Calu3 (cell line): ENCODE results near the gene OXGR1. TPM values are rescaled to one million over a fixed set of nuclear protein-coding genes. Genes with fewer than 3 reads are reported as not detected.
A peak's percentile ranks its signal among the peaks of the same experiment; 100 is the strongest.
"Not testable (repeated sequence)": the region's sequence is repeated elsewhere in the genome, so short reads cannot be mapped to it uniquely, and the experiment has no call there.

Experiments
- BruUV-seq: library from RNA; stranded (reverse); fragments of 400-500 nt; replicated peaks from 2 replicates; lab custom pipeline; 2021; lab: Mats Ljungman, UMichigan
- CTCF ChIA-PET: fragments of 300-600 bp; sonication (Branson Sonifier 250); formaldehyde crosslinking; loops from one replicate; lab custom pipeline; 2022; ENCODE audit warnings: antibody characterized with exemption; lab: Charles Lee
- DNase-seq: peaks from one replicate; pipeline ENCODE4 v3.0.0; 2022
- H3K27ac Mint-ChIP-seq: one replicate; pipeline ENCODE4 v1.8.0; 2022; ENCODE audit warnings: mixed read lengths; ENCODE audit not compliant: unreplicated experiment
- H3K27me3 Mint-ChIP-seq: one replicate; pipeline ENCODE4 v1.8.0; 2022; ENCODE audit warnings: mixed read lengths; ENCODE audit not compliant: unreplicated experiment
- H3K36me3 Mint-ChIP-seq: one replicate; pipeline ENCODE4 v1.8.0; 2022; ENCODE audit warnings: mild to moderate bottlenecking, moderate library complexity, mixed read lengths; ENCODE audit not compliant: insufficient read depth, unreplicated experiment
- H3K4me1 Mint-ChIP-seq: one replicate; pipeline ENCODE4 v1.8.0; 2022; ENCODE audit warnings: mild to moderate bottlenecking, low read depth, mixed read lengths; ENCODE audit not compliant: unreplicated experiment
- H3K4me3 Mint-ChIP-seq: one replicate; pipeline ENCODE4 v1.8.0; 2022; ENCODE audit warnings: mild to moderate bottlenecking, low read depth, moderate library complexity, mixed read lengths; ENCODE audit not compliant: unreplicated experiment
- H3K9me3 Mint-ChIP-seq: one replicate; pipeline ENCODE4 v1.8.0; 2022; ENCODE audit warnings: low read depth, mixed read lengths; ENCODE audit not compliant: unreplicated experiment
- intact Hi-C: fragments of 100-400 bp; cut with micrococcal nuclease; formaldehyde crosslinking; loops from one replicate; pipeline ENCODE4 v1.10.0; 2022; ENCODE audit not compliant: unreplicated experiment
- total RNA-seq: library from RNA; stranded (reverse); gene quantifications from 2 replicates; pipeline ENCODE4 v1.2.3, GENCODE V29; 2022
- TF ChIP-seq, protein P1 (sequence below): fragments of 200-600 bp; IDR thresholded peaks from one replicate; pipeline ENCODE4 v1.8.0; 2022; ENCODE audit warnings: antibody characterized with exemption; ENCODE audit not compliant: unreplicated experiment

The OXGR1 gene
- total RNA-seq, 1 experiment from 2014 or later = 0.40 TPM

DNA sequence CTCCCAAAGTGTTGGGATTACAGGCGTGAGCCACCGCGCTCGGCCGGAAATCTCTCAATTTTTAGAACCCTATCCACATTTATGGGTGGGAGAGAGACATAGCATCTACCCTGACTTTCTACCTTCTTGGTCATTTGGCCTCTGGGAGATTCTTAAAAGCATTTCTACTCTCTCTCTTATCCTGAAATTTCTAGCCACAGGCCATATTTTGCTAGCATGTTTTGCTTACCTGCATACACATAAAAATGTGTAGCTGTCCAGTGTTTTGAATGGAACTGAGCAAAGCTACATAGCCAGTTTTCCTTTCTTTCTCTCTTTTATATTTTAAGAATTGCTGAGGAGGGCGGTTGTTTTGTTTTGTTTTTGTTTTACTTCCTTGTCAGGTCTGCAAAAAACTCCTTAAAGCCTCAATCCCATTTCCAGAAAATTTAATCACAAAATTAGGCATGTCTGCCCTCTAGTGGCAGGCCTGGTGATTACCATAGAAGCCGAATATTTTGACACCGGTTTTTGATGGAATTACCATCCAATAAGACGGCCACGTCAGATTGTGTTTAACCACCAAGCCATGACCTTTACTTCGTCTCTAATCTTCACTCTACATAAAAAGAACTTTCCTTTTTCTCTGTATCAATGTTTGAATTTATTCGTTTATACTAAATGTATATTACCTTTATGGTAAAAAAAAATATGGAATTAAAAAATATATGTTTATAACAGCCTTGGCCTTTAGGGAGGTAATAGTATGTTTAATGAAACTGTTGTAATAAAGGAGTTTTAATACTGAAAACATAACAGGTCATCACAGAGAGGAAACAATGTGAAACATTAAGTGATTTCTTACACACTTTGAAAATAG is 34.4 kb upstream of the OXGR1 start:
- Mint-ChIP-seq H3K9me3 (no peaks in the 10 kb centered on the region), H3K27ac (no peak overlapping the region), H3K36me3 (no peaks in the 10 kb centered on the region), H3K4me3 (no peak overlapping the region), H3K27me3 (no peaks in the 10 kb centered on the region), H3K4me1 (no peaks in the 10 kb centered on the region)
- intact Hi-C loops = loop anchor here (5.0 kb wide), 1 partner anchor 206 kb away; no protein-coding TSS in a partner anchor
- DNase-seq = peak; percentile 47
- BruUV-seq = no TSS peak
- CTCF ChIA-PET = interaction anchor here (0.6 kb wide), 1 partner anchor 1298 kb away, joined by 6 read pairs; no protein-coding TSS in a partner anchor
- TF ChIP-seq, protein P1, sequence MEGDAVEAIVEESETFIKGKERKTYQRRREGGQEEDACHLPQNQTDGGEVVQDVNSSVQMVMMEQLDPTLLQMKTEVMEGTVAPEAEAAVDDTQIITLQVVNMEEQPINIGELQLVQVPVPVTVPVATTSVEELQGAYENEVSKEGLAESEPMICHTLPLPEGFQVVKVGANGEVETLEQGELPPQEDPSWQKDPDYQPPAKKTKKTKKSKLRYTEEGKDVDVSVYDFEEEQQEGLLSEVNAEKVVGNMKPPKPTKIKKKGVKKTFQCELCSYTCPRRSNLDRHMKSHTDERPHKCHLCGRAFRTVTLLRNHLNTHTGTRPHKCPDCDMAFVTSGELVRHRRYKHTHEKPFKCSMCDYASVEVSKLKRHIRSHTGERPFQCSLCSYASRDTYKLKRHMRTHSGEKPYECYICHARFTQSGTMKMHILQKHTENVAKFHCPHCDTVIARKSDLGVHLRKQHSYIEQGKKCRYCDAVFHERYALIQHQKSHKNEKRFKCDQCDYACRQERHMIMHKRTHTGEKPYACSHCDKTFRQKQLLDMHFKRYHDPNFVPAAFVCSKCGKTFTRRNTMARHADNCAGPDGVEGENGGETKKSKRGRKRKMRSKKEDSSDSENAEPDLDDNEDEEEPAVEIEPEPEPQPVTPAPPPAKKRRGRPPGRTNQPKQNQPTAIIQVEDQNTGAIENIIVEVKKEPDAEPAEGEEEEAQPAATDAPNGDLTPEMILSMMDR = no peak

DNA sequence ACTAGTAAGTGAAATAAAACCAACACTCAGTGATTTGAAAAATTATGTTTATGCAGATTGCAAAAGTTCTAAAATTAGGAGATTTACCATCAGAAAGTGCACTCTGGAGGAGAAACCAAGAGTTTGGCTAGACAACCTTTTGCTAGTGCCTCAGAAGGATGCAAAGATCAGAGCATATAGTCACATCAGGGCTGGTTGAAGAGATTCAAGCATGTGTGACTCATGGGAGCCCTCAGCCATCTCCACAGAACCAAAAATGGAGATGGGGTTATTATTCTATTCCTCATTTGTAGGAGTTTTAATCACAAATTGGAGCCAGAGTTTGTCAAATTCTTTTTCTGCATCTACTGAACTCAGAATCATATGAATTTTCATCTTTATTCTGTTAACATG is 32.9 kb upstream of the OXGR1 start:
- no peaks in the 10 kb centered on the region for H3K36me3 Mint-ChIP-seq
- H3K27me3 Mint-ChIP-seq = no peaks in the 10 kb centered on the region
- CTCF ChIA-PET = no interaction called here
- TF ChIP-seq, protein P1 = no peak
- H3K4me3 Mint-ChIP-seq = no peak overlapping the region
- H3K9me3 Mint-ChIP-seq = no peaks in the 10 kb centered on the region
- intact Hi-C loops = loop anchor here (5.0 kb wide), 1 partner anchor 205 kb away; no protein-coding TSS in a partner anchor
- H3K4me1 Mint-ChIP-seq = no peaks in the 10 kb centered on the region
- DNase-seq = no peak
- no peak overlapping the region for H3K27ac Mint-ChIP-seq
- no TSS peak for BruUV-seq

DNA sequence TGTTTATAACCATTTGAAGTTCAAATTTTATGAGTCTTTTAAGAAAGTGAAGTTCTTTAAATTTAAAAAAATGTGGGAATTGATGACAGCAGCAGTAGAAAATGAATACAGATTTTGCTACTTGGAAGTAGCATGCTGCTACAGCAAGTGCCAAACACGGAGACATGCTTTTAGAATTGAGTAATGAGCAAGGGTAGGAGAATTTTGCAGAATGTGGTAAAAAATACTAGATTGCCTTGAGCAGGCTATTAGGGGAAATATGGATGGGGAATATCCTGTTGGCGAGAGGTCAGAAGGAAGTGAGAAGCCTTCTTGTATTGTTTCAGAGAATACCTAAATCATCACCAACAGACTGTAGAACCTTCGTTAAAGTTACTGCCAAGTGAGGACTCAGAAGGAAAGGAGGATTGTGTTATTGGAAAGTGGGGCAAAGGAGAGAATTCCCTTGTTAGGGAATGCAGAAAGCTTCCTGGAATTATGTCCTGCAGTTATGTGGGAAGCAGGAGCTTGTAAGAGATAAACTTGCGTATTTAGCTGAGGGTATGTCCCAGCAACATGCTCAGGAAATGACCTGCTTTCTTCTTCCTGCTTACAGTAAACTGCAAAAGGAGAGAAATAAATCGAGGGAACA is 32.4 kb upstream of the OXGR1 start:
- CTCF ChIA-PET = no interaction called here
- Mint-ChIP-seq H3K9me3 (no peaks in the 10 kb centered on the region), H3K27ac (no peak overlapping the region), H3K27me3 (no peaks in the 10 kb centered on the region), H3K36me3 (no peaks in the 10 kb centered on the region), H3K4me1 (no peaks in the 10 kb centered on the region), H3K4me3 (no peak overlapping the region)
- intact Hi-C loops = loop anchor here (5.0 kb wide), 1 partner anchor 204 kb away; no protein-coding TSS in a partner anchor
- no peak for DNase-seq
- TF ChIP-seq, protein P1 = no peak
- no TSS peak for BruUV-seq

DNA sequence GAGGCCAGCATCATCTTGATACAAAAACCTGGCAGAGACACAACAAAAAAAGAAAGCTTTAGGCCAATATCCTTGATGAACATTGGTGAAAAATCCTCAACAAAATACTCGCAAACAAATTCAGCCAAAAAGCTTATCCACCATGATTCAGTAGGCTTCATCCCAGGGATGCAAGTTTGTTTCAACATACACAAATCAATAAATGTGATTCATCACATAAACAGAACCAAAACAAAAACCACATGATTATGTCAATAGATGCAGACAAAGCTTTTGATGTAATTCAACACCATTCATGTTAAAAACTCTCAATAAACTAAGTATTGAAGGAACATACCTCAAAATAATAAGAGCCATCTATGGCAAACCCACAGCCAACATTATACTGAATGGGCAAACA is 29.5 kb upstream of the OXGR1 start:
- DNase-seq, H3K4me1 Mint-ChIP-seq, BruUV-seq, H3K36me3 Mint-ChIP-seq, H3K9me3 Mint-ChIP-seq, H3K27ac Mint-ChIP-seq, CTCF ChIA-PET, H3K4me3 Mint-ChIP-seq, intact Hi-C loops: not testable (repeated sequence)
- H3K27me3 Mint-ChIP-seq = peaks cover 14% of the 10 kb centered on the region
